Measurements from ENCODE around the gene TKFC.

Gene TKFC

DNA sequence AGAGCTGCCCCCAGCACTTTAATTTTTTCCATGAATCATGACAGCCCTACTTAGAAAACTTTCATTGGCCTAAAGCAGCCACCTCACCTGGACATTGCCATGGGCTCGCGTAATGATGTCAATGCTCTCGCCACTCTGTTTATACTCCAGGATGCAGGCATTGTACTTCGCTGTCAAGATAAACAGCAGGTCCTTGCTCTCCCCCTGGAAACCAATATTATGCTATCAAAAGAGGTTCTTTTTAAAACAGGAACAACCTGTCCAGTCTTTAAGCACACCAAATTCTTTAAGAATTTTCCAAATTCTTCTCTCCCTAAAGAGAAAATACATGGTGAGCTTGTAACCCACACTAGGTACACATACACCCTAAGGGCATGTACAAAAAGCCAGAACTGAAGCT, 3.2 kb upstream of the TKFC start:
- WGBS (ENCODE audit: extremely low coverage, insufficient coverage, insufficient read length) = no CpG with 5 or more reads among the region's 4 CpGs
- H3K9me3 ChIP-seq (ENCODE audit: insufficient read depth, low read depth, low read length) = peaks cover 2% of the 10 kb centered on the region
- H3K4me1 ChIP-seq (ENCODE audit: control insufficient read depth in 1 of 2, insufficient read depth in 2 of 2, low read length in 2 of 2) = peaks cover 12 to 16% of the 10 kb centered on the region in 2 experiments
- H3K9ac ChIP-seq (ENCODE audit: low read length) = no peak overlapping the region
- H2BK5ac ChIP-seq (ENCODE audit: low read depth, low read length, poor library complexity) = no peak overlapping the region
- H3K23ac ChIP-seq (ENCODE audit: low read length) = no peak overlapping the region
- no peak overlapping the region for H3K18ac ChIP-seq (ENCODE audit: low read length)
- H3K14ac ChIP-seq (ENCODE audit: low read length) = no peak overlapping the region
- H2AK5ac ChIP-seq (ENCODE audit: low read length) = no peak overlapping the region
- no peak overlapping the region for H2BK120ac ChIP-seq (ENCODE audit: insufficient read depth, low read length, poor library complexity)
- H3K36me3 ChIP-seq (ENCODE audit: control insufficient read depth in 1 of 2, insufficient read depth in 2 of 2, low read length in 2 of 2) = peaks cover 19 to 26% of the 10 kb centered on the region in 2 experiments
- H4K91ac ChIP-seq (ENCODE audit: low read depth, low read length) = no peak overlapping the region
- no peak overlapping the region for H2AFZ ChIP-seq (ENCODE audit: insufficient read depth, low read length, poor library complexity)
- H4K12ac ChIP-seq (ENCODE audit: low read depth, low read length) = no peak overlapping the region
- H4K8ac ChIP-seq (ENCODE audit: low read depth, low read length) = no peak overlapping the region
- H3K4me3 ChIP-seq (ENCODE audit: low read depth, low read length) = no peak overlapping the region
- peaks cover 20% of the 10 kb centered on the region for H3K79me2 ChIP-seq (ENCODE audit: control insufficient read depth, insufficient read depth, low read length, poor library complexity)
- no peaks in the 10 kb centered on the region for H3K27me3 ChIP-seq (ENCODE audit: insufficient read depth, low read length)
- peak overlapping the region; percentile 24 for H3K4me2 ChIP-seq (ENCODE audit: low read length)
- peak; percentile 80 to 93 for DNase-seq
- peaks cover 14% of the 10 kb centered on the region for H3K79me1 ChIP-seq (ENCODE audit: low read length)
- H3K4ac ChIP-seq (ENCODE audit: low read depth, low read length) = no peak overlapping the region
- no peak overlapping the region for H2BK12ac ChIP-seq (ENCODE audit: low read length)
- H3K27ac ChIP-seq (ENCODE audit: low read depth, low read length) = peak overlapping the region; percentile 52

DNA sequence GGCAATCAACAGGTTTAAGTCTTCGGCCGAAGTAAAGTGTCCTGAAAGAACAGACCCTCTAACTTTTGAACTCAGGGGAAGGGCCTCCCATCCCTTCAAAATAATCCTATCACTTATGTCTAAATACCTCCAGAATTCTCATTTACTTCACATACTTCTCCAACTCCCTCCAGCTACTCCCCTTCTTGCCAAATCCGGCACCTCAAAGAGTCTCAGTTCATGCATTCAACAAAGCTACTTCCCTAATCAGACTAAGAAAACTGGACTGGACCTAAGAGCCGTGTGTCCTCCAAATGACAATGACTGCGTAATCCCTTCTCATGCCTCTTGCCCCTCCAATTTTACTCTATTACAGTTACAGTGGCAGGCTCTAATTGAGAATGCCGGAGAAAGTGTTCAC, 1.4 kb upstream of the TKFC start:
- H4K91ac ChIP-seq (ENCODE audit: low read depth, low read length) = no peak overlapping the region
- peaks cover 20% of the 10 kb centered on the region for H3K79me2 ChIP-seq (ENCODE audit: control insufficient read depth, insufficient read depth, low read length, poor library complexity)
- no CpG with 5 or more reads among the region's 6 CpGs for whole genome bisulfite sequencing (ENCODE audit: extremely low coverage, insufficient coverage, insufficient read length)
- no peak overlapping the region for H2BK5ac ChIP-seq (ENCODE audit: low read depth, low read length, poor library complexity)
- no peak overlapping the region for H2AK5ac ChIP-seq (ENCODE audit: low read length)
- peak overlapping the region; percentile 50 for H3K4me3 ChIP-seq (ENCODE audit: low read depth, low read length)
- no peak overlapping the region for H3K14ac ChIP-seq (ENCODE audit: low read length)
- H4K12ac ChIP-seq (ENCODE audit: low read depth, low read length) = no peak overlapping the region
- no peaks in the 10 kb centered on the region for H3K27me3 ChIP-seq (ENCODE audit: insufficient read depth, low read length)
- no peak overlapping the region for H2BK120ac ChIP-seq (ENCODE audit: insufficient read depth, low read length, poor library complexity)
- peaks cover 12 to 17% of the 10 kb centered on the region in 2 experiments for H3K36me3 ChIP-seq (ENCODE audit: control insufficient read depth in 1 of 2, insufficient read depth in 2 of 2, low read length in 2 of 2)
- peak overlapping the region; percentile 96 for H3K4ac ChIP-seq (ENCODE audit: low read depth, low read length)
- H3K4me1 ChIP-seq (ENCODE audit: control insufficient read depth in 1 of 2, insufficient read depth in 2 of 2, low read length in 2 of 2) = peaks cover 12 to 16% of the 10 kb centered on the region in 2 experiments
- H3K79me1 ChIP-seq (ENCODE audit: low read length) = peaks cover 15% of the 10 kb centered on the region
- H3K27ac ChIP-seq (ENCODE audit: low read depth, low read length) = peak overlapping the region; percentile 27
- no peak overlapping the region for H4K8ac ChIP-seq (ENCODE audit: low read depth, low read length)
- peaks cover 2% of the 10 kb centered on the region for H3K9me3 ChIP-seq (ENCODE audit: insufficient read depth, low read depth, low read length)
- H3K4me2 ChIP-seq (ENCODE audit: low read length) = peak overlapping the region; percentile 86
- H2AFZ ChIP-seq (ENCODE audit: insufficient read depth, low read length, poor library complexity) = no peak overlapping the region
- H3K23ac ChIP-seq (ENCODE audit: low read length) = no peak overlapping the region
- H3K9ac ChIP-seq (ENCODE audit: low read length) = no peak overlapping the region
- H3K18ac ChIP-seq (ENCODE audit: low read length) = no peak overlapping the region
- no peak for DNase-seq
- no peak overlapping the region for H2BK12ac ChIP-seq (ENCODE audit: low read length)

DNA sequence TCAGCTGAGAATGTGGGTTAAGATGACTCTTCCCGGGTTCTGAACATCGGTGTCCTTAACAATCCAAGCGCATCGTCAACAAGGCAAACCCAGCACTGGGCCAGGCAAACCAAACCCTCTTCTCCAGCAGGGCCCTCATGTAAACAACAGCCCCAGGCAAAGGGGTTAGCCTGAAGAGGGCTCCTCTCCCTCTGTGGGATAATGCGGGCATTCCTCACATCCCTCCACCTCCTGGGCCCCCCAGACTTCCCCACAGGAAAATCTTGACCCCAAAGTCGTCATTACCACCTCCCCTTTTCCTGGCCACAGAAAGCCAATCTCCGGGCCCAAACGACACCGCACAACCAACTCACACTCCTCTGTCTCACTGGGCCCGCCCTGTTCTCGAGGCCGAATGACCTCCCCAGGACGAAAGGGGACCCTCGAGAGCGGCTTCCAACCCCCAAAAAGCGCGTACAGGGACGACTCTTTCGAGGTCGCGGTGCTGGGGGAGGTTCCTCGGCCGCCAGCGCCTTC, 689 bp upstream of the TKFC start:
- Histone ChIP-seq H3K23ac (ENCODE audit: low read length) (no peak overlapping the region), H3K4ac (ENCODE audit: low read depth, low read length) (peak overlapping the region; percentile 96), H2BK5ac (ENCODE audit: low read depth, low read length, poor library complexity) (peak overlapping the region; percentile 84), H3K14ac (ENCODE audit: low read length) (peak overlapping the region; percentile 96), H3K79me1 (ENCODE audit: low read length) (peaks cover 15% of the 10 kb centered on the region), H4K8ac (ENCODE audit: low read depth, low read length) (peak overlapping the region; percentile 94), H2BK120ac (ENCODE audit: insufficient read depth, low read length, poor library complexity) (peak overlapping the region; percentile 96), H4K91ac (ENCODE audit: low read depth, low read length) (peak overlapping the region; percentile 98), H3K27ac (ENCODE audit: low read depth, low read length) (peak overlapping the region; percentile 85), H3K36me3 (ENCODE audit: control insufficient read depth in 1 of 2, insufficient read depth in 2 of 2, low read length in 2 of 2) (peaks cover 8 to 10% of the 10 kb centered on the region in 2 experiments), H4K12ac (ENCODE audit: low read depth, low read length) (peak overlapping the region; percentile 68), H3K27me3 (ENCODE audit: insufficient read depth, low read length) (no peaks in the 10 kb centered on the region), H2AFZ (ENCODE audit: insufficient read depth, low read length, poor library complexity) (peak overlapping the region; percentile 91), H3K4me2 (ENCODE audit: low read length) (peak overlapping the region; percentile 86), H2AK5ac (ENCODE audit: low read length) (peak overlapping the region; percentile 89), H3K9ac (ENCODE audit: low read length) (peak overlapping the region; percentile 98), H3K79me2 (ENCODE audit: control insufficient read depth, insufficient read depth, low read length, poor library complexity) (peaks cover 20% of the 10 kb centered on the region), H3K18ac (ENCODE audit: low read length) (peak overlapping the region; percentile 88), H3K4me3 (ENCODE audit: low read depth, low read length) (peak overlapping the region; percentile 99), H3K4me1 (ENCODE audit: control insufficient read depth in 1 of 2, insufficient read depth in 2 of 2, low read length in 2 of 2) (peaks cover 12 to 16% of the 10 kb centered on the region in 2 experiments), H3K9me3 (ENCODE audit: insufficient read depth, low read depth, low read length) (peaks cover 2% of the 10 kb centered on the region), H2BK12ac (ENCODE audit: low read length) (peak overlapping the region; percentile 5)
- WGBS (ENCODE audit: extremely low coverage, insufficient coverage, insufficient read length) = no CpG with 5 or more reads among the region's 24 CpGs
- peak; percentile 70 to 80 for DNase-seq

DNA sequence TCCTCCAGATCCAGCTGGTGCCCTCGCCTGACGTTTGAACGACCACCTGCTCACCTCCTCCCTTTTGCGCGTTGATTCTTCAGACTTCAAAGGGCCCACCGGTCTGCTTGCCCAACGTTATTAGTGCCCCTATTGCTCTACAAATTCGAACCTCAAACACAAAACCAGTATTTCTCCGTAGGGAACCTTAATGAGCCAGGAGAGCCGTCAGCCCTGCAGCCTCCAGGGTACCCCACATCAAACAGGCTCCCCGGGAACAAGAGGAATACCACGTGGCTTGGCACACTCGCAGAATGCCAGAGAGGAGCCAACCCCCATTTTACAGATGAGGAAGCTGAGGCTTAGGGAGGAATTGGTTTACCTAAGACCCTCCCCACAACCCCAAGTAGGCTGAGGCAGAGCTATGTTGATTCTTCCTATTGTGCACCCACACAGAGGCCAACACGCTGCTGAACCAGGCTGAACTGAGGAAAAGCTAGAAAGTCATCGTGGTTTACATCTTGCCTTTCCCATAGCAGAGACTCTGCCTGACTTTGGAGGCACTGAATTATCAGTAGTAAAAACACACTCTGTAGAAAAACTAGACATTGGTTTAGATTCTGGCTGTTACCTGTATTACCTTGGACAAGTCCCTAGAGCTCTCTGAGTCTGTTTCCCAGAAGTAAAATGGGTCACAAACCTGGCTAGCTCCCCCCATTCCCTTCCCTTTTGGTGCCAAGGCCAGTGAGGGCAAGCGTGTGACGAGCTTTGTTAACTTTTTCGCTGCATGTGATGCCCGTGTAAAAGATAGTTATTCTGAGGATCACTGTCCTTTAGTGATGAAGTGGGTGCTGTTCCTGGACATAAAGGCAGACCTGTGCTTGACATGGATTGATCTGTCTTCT, 764 bp downstream of the TKFC start:
- peak overlapping the region; percentile 76 for H3K4me2 ChIP-seq (ENCODE audit: low read length)
- peak overlapping the region; percentile 71 for H2AFZ ChIP-seq (ENCODE audit: insufficient read depth, low read length, poor library complexity)
- H2BK5ac ChIP-seq (ENCODE audit: low read depth, low read length, poor library complexity) = peak overlapping the region; percentile 47
- H2BK120ac ChIP-seq (ENCODE audit: insufficient read depth, low read length, poor library complexity) = peak overlapping the region; percentile 27
- peak overlapping the region; percentile 84 for H4K12ac ChIP-seq (ENCODE audit: low read depth, low read length)
- H4K8ac ChIP-seq (ENCODE audit: low read depth, low read length) = peak overlapping the region; percentile 86
- peaks cover 12 to 13% of the 10 kb centered on the region in 2 experiments for H3K4me1 ChIP-seq (ENCODE audit: control insufficient read depth in 1 of 2, insufficient read depth in 2 of 2, low read length in 2 of 2)
- H3K18ac ChIP-seq (ENCODE audit: low read length) = peak overlapping the region; percentile 70
- H3K14ac ChIP-seq (ENCODE audit: low read length) = peak overlapping the region; percentile 51
- H3K79me2 ChIP-seq (ENCODE audit: control insufficient read depth, insufficient read depth, low read length, poor library complexity) = peaks cover 20% of the 10 kb centered on the region
- H3K79me1 ChIP-seq (ENCODE audit: low read length) = peaks cover 15% of the 10 kb centered on the region
- H3K4me3 ChIP-seq (ENCODE audit: low read depth, low read length) = peak overlapping the region; percentile 78
- no peak overlapping the region for H2BK12ac ChIP-seq (ENCODE audit: low read length)
- H3K9ac ChIP-seq (ENCODE audit: low read length) = peak overlapping the region; percentile 87
- H3K27ac ChIP-seq (ENCODE audit: low read depth, low read length) = peak overlapping the region; percentile 63
- no peak overlapping the region for H3K23ac ChIP-seq (ENCODE audit: low read length)
- H2AK5ac ChIP-seq (ENCODE audit: low read length) = peak overlapping the region; percentile 46
- no CpG with 5 or more reads among the region's 19 CpGs for WGBS (ENCODE audit: extremely low coverage, insufficient coverage, insufficient read length)
- no peaks in the 10 kb centered on the region for H3K27me3 ChIP-seq (ENCODE audit: insufficient read depth, low read length)
- peak overlapping the region; percentile 78 for H4K91ac ChIP-seq (ENCODE audit: low read depth, low read length)
- H3K9me3 ChIP-seq (ENCODE audit: insufficient read depth, low read depth, low read length) = peaks cover 2% of the 10 kb centered on the region
- peak overlapping the region; percentile 72 for H3K4ac ChIP-seq (ENCODE audit: low read depth, low read length)
- no peak for DNase-seq
- peaks cover 8 to 9% of the 10 kb centered on the region in 2 experiments for H3K36me3 ChIP-seq (ENCODE audit: control insufficient read depth in 1 of 2, insufficient read depth in 2 of 2, low read length in 2 of 2)

Measured in trophoblast cell (in vitro differentiated cells and primary cell).